Neuronal stem cell (in vitro differentiated cells): Measurements from ENCODE around the gene FAM98C.
A peak's percentile ranks its signal among the peaks of the same experiment; 100 is the strongest.

ENCODE experiments used
- DNase-seq: peaks from one replicate; pipeline ENCODE4 v3.0.0-alpha.2; 2013; ENCODE audit warnings: low spot score
- H2AFZ ChIP-seq: one replicate; pipeline ENCODE4 v1.6.1; 2013; ENCODE audit warnings: mild to moderate bottlenecking, low read length, inconsistent platforms
- H2AK5ac ChIP-seq: 2 replicates; pipeline ENCODE4 v1.6.1; 2013; ENCODE audit warnings: low read depth, mild to moderate bottlenecking, inconsistent platforms, low read length, moderate library complexity, mixed read lengths
- H2BK120ac ChIP-seq: 2 replicates; pipeline ENCODE4 v1.6.1; 2013; ENCODE audit warnings: low read depth, mild to moderate bottlenecking, inconsistent platforms, low read length, moderate library complexity, mixed read lengths
- H2BK12ac ChIP-seq: one replicate; pipeline ENCODE4 v1.6.1; 2013; ENCODE audit warnings: low read length, inconsistent platforms
- H2BK15ac ChIP-seq: 2 replicates; pipeline ENCODE4 v1.6.1; 2013; ENCODE audit warnings: mild to moderate bottlenecking, low read length, inconsistent platforms, mixed read lengths
- H2BK5ac ChIP-seq: one replicate; pipeline ENCODE4 v1.6.1; 2013; ENCODE audit warnings: inconsistent platforms, mild to moderate bottlenecking, low read length, moderate library complexity
- H3K14ac ChIP-seq: one replicate; pipeline ENCODE4 v1.6.1; 2013; ENCODE audit warnings: low read length, inconsistent platforms
- H3K18ac ChIP-seq: 2 replicates; pipeline ENCODE4 v1.6.1; 2013; ENCODE audit warnings: low read length, inconsistent platforms
- H3K23ac ChIP-seq: 2 replicates; pipeline ENCODE4 v1.6.1; 2013; ENCODE audit warnings: low read depth, mild to moderate bottlenecking, mixed read lengths, low read length, inconsistent platforms; ENCODE audit not compliant: poor library complexity
- H3K27ac ChIP-seq: replicated peaks from 3 replicates; pipeline ENCODE4 v1.5.1; 2013; ENCODE audit warnings: low read length, inconsistent platforms
- H3K27me3 ChIP-seq, 3 experiments: 2 replicates each; pipeline ENCODE4 v1.6.1; 2013; ENCODE audit warnings: low read length in 3 of 3, mild to moderate bottlenecking in 2 of 3, inconsistent platforms in 1 of 3, low read depth in 1 of 3, mixed read lengths in 1 of 3, moderate library complexity in 1 of 3; ENCODE audit not compliant: control insufficient read depth in 3 of 3, insufficient read depth in 3 of 3
- H3K36me3 ChIP-seq, 2 donors: replicated peaks in 1 of 2; 2 replicates each; pipeline ENCODE4 v1.6.1; 2013; ENCODE audit warnings: low read length in 2 of 2; ENCODE audit not compliant: control insufficient read depth in 2 of 2, insufficient read depth in 2 of 2
- H3K4ac ChIP-seq: 2 replicates; pipeline ENCODE4 v1.6.1; 2013; ENCODE audit warnings: inconsistent platforms, mild to moderate bottlenecking, low read length, moderate library complexity
- H3K4me1 ChIP-seq, 2 donors: 1 replicate in 1 of 2; 2 replicates in 1 of 2; pipeline ENCODE4 v1.6.1; 2013; ENCODE audit warnings: low read length in 2 of 2, low read depth in 1 of 2; ENCODE audit not compliant: control insufficient read depth in 2 of 2, insufficient read depth in 1 of 2
- H3K4me2 ChIP-seq: one replicate; pipeline ENCODE4 v1.6.1; 2013; ENCODE audit warnings: mild to moderate bottlenecking, low read length, inconsistent platforms; ENCODE audit not compliant: insufficient read depth, poor library complexity, severe bottlenecking
- H3K4me3 ChIP-seq, 2 donors: 2 replicates each; pipeline ENCODE4 v1.5.1; 2013; ENCODE audit warnings: low read length in 2 of 2, mild to moderate bottlenecking in 2 of 2, inconsistent platforms in 1 of 2, moderate library complexity in 1 of 2
- H3K79me1 ChIP-seq: one replicate; pipeline ENCODE4 v1.6.1; 2013; ENCODE audit warnings: low read depth, mild to moderate bottlenecking, inconsistent platforms, low read length, moderate library complexity
- H3K9ac ChIP-seq: one replicate; pipeline ENCODE4 v1.6.1; 2013; ENCODE audit warnings: mild to moderate bottlenecking, low read depth, low read length, inconsistent platforms; ENCODE audit not compliant: poor library complexity
- H3K9me3 ChIP-seq, 2 donors: replicated peaks in 1 of 2; 2 replicates each; pipeline versions ENCODE3 to v1.6.1; 2013; ENCODE audit warnings: low read length in 2 of 2, mild to moderate bottlenecking in 2 of 2, inconsistent platforms in 1 of 2, low read depth in 1 of 2, mixed read lengths in 1 of 2, moderate library complexity in 1 of 2; ENCODE audit not compliant: control insufficient read depth in 2 of 2, insufficient read depth in 1 of 2
- H4K8ac ChIP-seq: one replicate; pipeline ENCODE4 v1.6.1; 2013; ENCODE audit warnings: low read depth, mild to moderate bottlenecking, inconsistent platforms, low read length, moderate library complexity
- H4K91ac ChIP-seq: one replicate; pipeline ENCODE4 v1.6.1; 2013; ENCODE audit warnings: low read length, low read depth, mild to moderate bottlenecking, inconsistent platforms; ENCODE audit not compliant: poor library complexity
- WGBS, 2 donors: extraction: QIAGEN DNeasy Blood & Tissue Kit; methylation state at CpG; one replicate each; pipeline ENCODE4 v1.1.7; 2013; ENCODE audit warnings: missing lambda C conversion rate in 2 of 2, mixed read lengths in 1 of 2; ENCODE audit not compliant: insufficient read length in 2 of 2, insufficient replicate concordance in 1 of 2; ENCODE audit errors: extremely low coverage in 2 of 2; 5-methylcytosine and 5-hydroxymethylcytosine counted together

The FAM98C gene

GRCh38 chr19:38386300-38386970, 16.5 kb upstream of the FAM98C start:
- Histone ChIP-seq H3K4me3 (no peak overlapping the region), H2BK5ac (no peak overlapping the region), H3K9me3 (no peaks in the 10 kb centered on the region)

GRCh38 chr19:38386971-38387549, 15.8 kb upstream of the FAM98C start:
- Histone ChIP-seq H3K14ac (no peak overlapping the region), H3K27ac (peak overlapping the region; percentile 2), H2AFZ (peak overlapping the region; percentile 95), H3K4me2 (peak overlapping the region; percentile 85), H3K27me3 (no peaks in the 10 kb centered on the region), H4K91ac (no peak overlapping the region), H3K18ac (peak overlapping the region; percentile 5), H3K4me3 (peak overlapping the region; percentile 82 to 83), H3K23ac (no peak overlapping the region), H2AK5ac (no peak overlapping the region), H3K9ac (peak overlapping the region; percentile 17), H2BK15ac (no peak overlapping the region), H4K8ac (no peak overlapping the region), H2BK120ac (no peak overlapping the region), H3K9me3 (no peaks in the 10 kb centered on the region), H3K4ac (no peak overlapping the region), H2BK12ac (no peak overlapping the region), H2BK5ac (no peak overlapping the region), H3K79me1 (peaks cover 5% of the 10 kb centered on the region), H3K36me3 (peaks cover 18 to 51% of the 10 kb centered on the region in 2 donors), H3K4me1 (peaks cover 8 to 10% of the 10 kb centered on the region in 2 donors)
- no peak for DNase-seq
- no CpG with 5 or more reads among the region's 36 CpGs for WGBS, 2 donors

More at GRCh38 chr19:38386300-38386970, 16.5 kb upstream of the FAM98C start:
- no peak overlapping the region for H2AFZ ChIP-seq
- H3K23ac ChIP-seq = no peak overlapping the region
- no peak overlapping the region for H2BK120ac ChIP-seq
- peaks cover 8% of the 10 kb centered on the region in 2 donors for H3K4me1 ChIP-seq
- no peak overlapping the region for H3K4ac ChIP-seq
- no CpG with 5 or more reads among the region's 61 CpGs for WGBS, 2 donors
- peaks cover 5% of the 10 kb centered on the region for H3K79me1 ChIP-seq
- no peak overlapping the region for H3K14ac ChIP-seq
- no peak overlapping the region for H3K18ac ChIP-seq
- H4K91ac ChIP-seq = no peak overlapping the region
- H2BK12ac ChIP-seq = no peak overlapping the region
- peaks cover 21 to 51% of the 10 kb centered on the region in 2 donors for H3K36me3 ChIP-seq
- H3K9ac ChIP-seq = no peak overlapping the region
- H2BK15ac ChIP-seq = no peak overlapping the region
- no peak for DNase-seq
- no peak overlapping the region for H4K8ac ChIP-seq
- H3K27me3 ChIP-seq = no peaks in the 10 kb centered on the region
- H3K4me2 ChIP-seq = no peak overlapping the region
- H3K27ac ChIP-seq = no peak overlapping the region
- peak overlapping the region; percentile 27 for H2AK5ac ChIP-seq

GRCh38 chr19:38387550-38388348, 15.1 kb upstream of the FAM98C start, which contains the start of gene GGN:
TSS of gene GGN (minus strand) at chr19:38388034. CDS start at chr19:38387261, 773 bp downstream.
- Histone ChIP-seq H2BK120ac (peak within 1 kb of the TSS; percentile 88), H3K4me2 (peak within 1 kb of the TSS; percentile 93), H2BK15ac (peak within 1 kb of the TSS; percentile 53), H2BK12ac (no peak within 1 kb of the TSS), H3K14ac (peak within 1 kb of the TSS; percentile 67), H3K27ac (peak within 1 kb of the TSS; percentile 91), H3K4me3 (peak within 1 kb of the TSS; percentile 82 to 91), H3K4me1 (peaks cover 8 to 10% of the 10 kb centered on the region in 2 donors), H3K9me3 (no peaks in the 10 kb centered on the region), H4K91ac (no peak within 1 kb of the TSS), H3K4ac (no peak within 1 kb of the TSS), H2AK5ac (peak within 1 kb of the TSS; percentile 91), H3K79me1 (peaks cover 5% of the 10 kb centered on the region), H2BK5ac (peak within 1 kb of the TSS; percentile 79), H4K8ac (no peak within 1 kb of the TSS), H2AFZ (peak within 1 kb of the TSS; percentile 95), H3K9ac (peak within 1 kb of the TSS; percentile 96), H3K23ac (no peak within 1 kb of the TSS), H3K36me3 (peaks cover 18 to 53% of the 10 kb centered on the region in 2 donors), H3K27me3 (no peaks in the 10 kb centered on the region), H3K18ac (peak within 1 kb of the TSS; percentile 98)
- DNase-seq = peak; percentile 99
- WGBS, 2 donors = no CpG with 5 or more reads among the region's 51 CpGs
